ENCODE measurements around the gene ALAS2. TPM values are rescaled to one million over a fixed set of nuclear protein-coding genes. Genes with fewer than 3 reads are reported as not detected.
"Not testable (repeated sequence)": the region's sequence is repeated elsewhere in the genome, so short reads cannot be mapped to it uniquely, and the experiment has no call there.

Gene ALAS2
- total RNA-seq, 1 experiment from 2014 or later = not detected

- Histone ChIP-seq H2AK5ac (ENCODE audit: insufficient read length, low read length) (no peak overlapping the region), H2BK120ac (ENCODE audit: low read depth, low read length, poor library complexity, severe bottlenecking) (no peak overlapping the region), H3K79me2 (ENCODE audit: insufficient read depth, low read length) (no peaks in the 10 kb centered on the region), H3K4me2 (ENCODE audit: insufficient read depth, insufficient read length, low read length) (no peak overlapping the region), H2BK20ac (ENCODE audit: low read depth, low read length, poor library complexity, severe bottlenecking) (no peak overlapping the region), H2BK15ac (ENCODE audit: low read depth, low read length) (no peak overlapping the region), H3K4me1 (ENCODE audit: insufficient read depth, low read length) (no peaks in the 10 kb centered on the region), H4K8ac (replicated peaks; ENCODE audit: insufficient read length, low read depth, low read length) (no peak overlapping the region), H3K18ac (ENCODE audit: insufficient read length, low read depth, low read length) (no peak overlapping the region), H4K91ac (ENCODE audit: insufficient read length, low read depth, low read length) (no peak overlapping the region), H3K23me2 (ENCODE audit: insufficient read length, low read depth, low read length, poor library complexity, severe bottlenecking) (no peaks in the 10 kb centered on the region), H3K14ac (ENCODE audit: insufficient read depth, low read length) (no peak overlapping the region), H3K23ac (ENCODE audit: insufficient read length, low read depth, low read length) (no peak overlapping the region), H2BK12ac (ENCODE audit: insufficient read length, low read depth, low read length) (no peak overlapping the region), H3K27ac (ENCODE audit: insufficient read length, low read depth, low read length) (no peak overlapping the region), H4K20me1 (ENCODE audit: control insufficient read depth, insufficient read depth, insufficient read length) (no peaks in the 10 kb centered on the region), H3K27me3 (ENCODE audit: insufficient read depth, low read length) (no peaks in the 10 kb centered on the region), H2BK5ac (ENCODE audit: insufficient read length, low read length) (no peak overlapping the region), H4K5ac (ENCODE audit: insufficient read length, low read depth, low read length) (no peak overlapping the region), H3K9me3 (ENCODE audit: control insufficient read depth, low read depth, low read length) (peaks cover 17% of the 10 kb centered on the region), H3K56ac (ENCODE audit: insufficient read length, low read depth, low read length) (no peak overlapping the region), H3K79me1 (ENCODE audit: insufficient read depth, low read depth, low read length, poor library complexity, severe bottlenecking) (no peaks in the 10 kb centered on the region), H3T11ph (ENCODE audit: low read length) (no peak overlapping the region), H3K9ac (ENCODE audit: extremely low read depth, insufficient read length, low read length) (no peak overlapping the region), H3K4ac (ENCODE audit: low read depth, low read length) (no peak overlapping the region), H2AFZ (ENCODE audit: low read length) (no peak overlapping the region)
- Mint-ChIP-seq H3K4me3 (no peak overlapping the region), H3K9me3 (peaks cover 56 to 68% of the 10 kb centered on the region in 2 experiments), H3K27ac (no peak overlapping the region), H3K4me1 (0 out of 4 replicates have a peak, but pooled peaks cover 0 to 2% of the 10 kb centered on the region in 2 experiments), H3K36me3 (ENCODE audit: insufficient read depth in 1 of 3, low read depth in 3 of 3) (peaks cover 0 to 5% (median 0%) of the 10 kb centered on the region in 3 experiments; a peak in 3 of 7 replicates), H3K27me3 (ENCODE audit: low read depth) (peaks cover 5% of the 10 kb centered on the region)
- no CpG with 5 or more reads among the region's 7 CpGs for WGBS (ENCODE audit: extremely low coverage, insufficient read length, low lambda C conversion rate)
- TF ChIP-seq CTCF (conservative IDR thresholded peaks at IDR 0.05) = no peak
- no peak for DNase-seq
Observed at GRCh38 chrX:55056820-55057674, 26.3 kb upstream of the ALAS2 start.

DNA sequence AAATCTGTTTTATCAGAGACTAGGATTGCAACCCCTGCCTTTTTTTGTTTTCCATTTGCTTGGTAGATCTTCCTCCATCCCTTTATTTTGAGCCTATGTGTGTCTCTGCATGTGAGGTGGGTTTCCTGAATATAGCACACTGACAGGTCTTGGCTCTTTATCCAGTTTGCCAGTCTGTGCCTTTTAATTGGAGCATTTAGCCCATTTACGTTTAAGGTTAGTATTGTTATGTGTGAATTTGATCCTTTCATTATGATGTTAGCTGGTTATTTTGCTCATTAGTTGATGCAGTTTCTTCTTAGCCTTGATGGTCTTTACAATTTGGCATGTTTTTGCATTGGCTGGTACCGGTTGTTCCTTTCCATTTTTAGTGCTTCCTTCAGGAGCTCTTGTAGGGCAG is 19.8 kb upstream of the ALAS2 start:
- H2BK15ac ChIP-seq (ENCODE audit: low read depth, low read length); H3K23ac ChIP-seq (ENCODE audit: insufficient read length, low read depth, low read length); H3K4me2 ChIP-seq (ENCODE audit: insufficient read depth, insufficient read length, low read length); H3K27me3 ChIP-seq (ENCODE audit: insufficient read depth, low read length); H4K20me1 ChIP-seq (ENCODE audit: control insufficient read depth, insufficient read depth, insufficient read length); H3K79me1 ChIP-seq (ENCODE audit: insufficient read depth, low read depth, low read length, poor library complexity, severe bottlenecking); H3K9ac ChIP-seq (ENCODE audit: extremely low read depth, insufficient read length, low read length); H2AFZ ChIP-seq (ENCODE audit: low read length); H2BK5ac ChIP-seq (ENCODE audit: insufficient read length, low read length); H3K4me1 ChIP-seq (ENCODE audit: insufficient read depth, low read length); H3K27me3 Mint-ChIP-seq (ENCODE audit: low read depth); H3K23me2 ChIP-seq (ENCODE audit: insufficient read length, low read depth, low read length, poor library complexity, severe bottlenecking); H3K36me3 Mint-ChIP-seq (ENCODE audit: insufficient read depth in 1 of 3, low read depth in 3 of 3); H3K4me3 Mint-ChIP-seq; H3K4ac ChIP-seq (ENCODE audit: low read depth, low read length); H3K56ac ChIP-seq (ENCODE audit: insufficient read length, low read depth, low read length); H3K27ac ChIP-seq (ENCODE audit: insufficient read length, low read depth, low read length); H4K91ac ChIP-seq (ENCODE audit: insufficient read length, low read depth, low read length); H3K4me1 Mint-ChIP-seq; H2AK5ac ChIP-seq (ENCODE audit: insufficient read length, low read length); H3T11ph ChIP-seq (ENCODE audit: low read length); H3K14ac ChIP-seq (ENCODE audit: insufficient read depth, low read length); H4K5ac ChIP-seq (ENCODE audit: insufficient read length, low read depth, low read length); H4K8ac ChIP-seq (replicated peaks; ENCODE audit: insufficient read length, low read depth, low read length); H2BK120ac ChIP-seq (ENCODE audit: low read depth, low read length, poor library complexity, severe bottlenecking); H2BK20ac ChIP-seq (ENCODE audit: low read depth, low read length, poor library complexity, severe bottlenecking); H3K18ac ChIP-seq (ENCODE audit: insufficient read length, low read depth, low read length); DNase-seq; H2BK12ac ChIP-seq (ENCODE audit: insufficient read length, low read depth, low read length); H3K79me2 ChIP-seq (ENCODE audit: insufficient read depth, low read length); H3K27ac Mint-ChIP-seq: not testable (repeated sequence)
- no CpG with 5 or more reads among the region's 2 CpGs for WGBS (ENCODE audit: extremely low coverage, insufficient read length, low lambda C conversion rate)
- H3K9me3 Mint-ChIP-seq = peaks cover 66 to 69% of the 10 kb centered on the region in 2 experiments
- peaks cover 10% of the 10 kb centered on the region for H3K9me3 ChIP-seq (ENCODE audit: control insufficient read depth, low read depth, low read length)
